Amniotic stem cell (primary cell): Measurements from ENCODE around the gene ASCL4.

Experiments used
- DNase-seq: peaks from one replicate; lab custom pipeline; 2025; lab: John Stamatoyannopoulos, UW

The ASCL4 gene

DNA sequence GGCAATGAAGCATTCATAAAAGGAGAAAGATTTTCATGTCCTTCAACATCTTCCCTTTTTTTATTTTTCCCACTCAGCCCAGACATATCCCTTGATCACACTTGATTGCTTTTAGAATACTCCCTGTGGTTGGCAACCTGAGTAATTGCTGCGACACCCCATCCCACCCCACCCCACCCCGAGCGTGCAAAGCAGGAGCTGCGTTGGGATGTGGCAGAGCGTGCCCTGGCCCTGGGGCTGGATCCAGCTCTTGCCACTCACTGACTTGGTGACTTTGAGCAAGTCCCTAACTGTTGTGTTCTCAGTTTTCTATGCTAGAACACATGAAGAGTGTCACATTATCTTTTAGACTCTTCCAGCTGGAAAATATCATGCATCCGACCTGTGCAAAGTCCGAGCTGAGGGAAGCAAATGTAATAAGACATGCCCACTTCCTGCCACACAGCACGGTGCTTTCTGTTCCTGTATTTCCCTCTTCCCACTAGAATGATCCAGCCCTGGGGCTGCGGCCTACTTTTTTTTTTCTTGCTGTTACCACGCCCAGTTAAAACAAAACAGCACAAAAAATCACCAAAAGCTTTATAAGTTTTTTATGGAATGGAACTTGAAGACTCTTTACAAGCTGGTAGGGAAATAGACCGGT, 4.0 kb downstream of the ASCL4 start:
- no peak for DNase-seq

- DNase-seq = no peak
Measured at GRCh38 chr12:107779077-107779831, 4.8 kb downstream of the ASCL4 start.

- no peak for DNase-seq
Measured at GRCh38 chr12:107780298-107780697, 5.8 kb downstream of the ASCL4 start.

DNA sequence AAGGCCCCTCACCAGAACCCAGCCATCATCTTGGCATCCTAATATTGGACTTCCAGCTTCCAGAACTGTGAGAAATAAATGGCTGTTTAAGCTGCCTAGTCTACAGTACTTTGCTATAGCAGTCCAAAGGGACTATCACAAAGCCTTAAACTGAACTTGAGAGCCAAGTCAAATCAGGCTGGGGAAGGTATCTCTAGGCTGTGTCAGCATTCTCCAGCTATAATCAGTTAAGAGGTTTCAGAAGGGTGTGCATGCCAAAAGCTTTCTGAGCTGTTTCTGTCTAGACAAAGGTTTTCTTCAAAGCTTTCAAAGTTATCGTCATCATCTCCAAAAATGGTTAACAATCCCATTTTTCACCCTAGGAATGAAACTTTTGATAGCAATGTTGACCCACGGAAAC, 7.6 kb downstream of the ASCL4 start:
- DNase-seq = no peak

DNA sequence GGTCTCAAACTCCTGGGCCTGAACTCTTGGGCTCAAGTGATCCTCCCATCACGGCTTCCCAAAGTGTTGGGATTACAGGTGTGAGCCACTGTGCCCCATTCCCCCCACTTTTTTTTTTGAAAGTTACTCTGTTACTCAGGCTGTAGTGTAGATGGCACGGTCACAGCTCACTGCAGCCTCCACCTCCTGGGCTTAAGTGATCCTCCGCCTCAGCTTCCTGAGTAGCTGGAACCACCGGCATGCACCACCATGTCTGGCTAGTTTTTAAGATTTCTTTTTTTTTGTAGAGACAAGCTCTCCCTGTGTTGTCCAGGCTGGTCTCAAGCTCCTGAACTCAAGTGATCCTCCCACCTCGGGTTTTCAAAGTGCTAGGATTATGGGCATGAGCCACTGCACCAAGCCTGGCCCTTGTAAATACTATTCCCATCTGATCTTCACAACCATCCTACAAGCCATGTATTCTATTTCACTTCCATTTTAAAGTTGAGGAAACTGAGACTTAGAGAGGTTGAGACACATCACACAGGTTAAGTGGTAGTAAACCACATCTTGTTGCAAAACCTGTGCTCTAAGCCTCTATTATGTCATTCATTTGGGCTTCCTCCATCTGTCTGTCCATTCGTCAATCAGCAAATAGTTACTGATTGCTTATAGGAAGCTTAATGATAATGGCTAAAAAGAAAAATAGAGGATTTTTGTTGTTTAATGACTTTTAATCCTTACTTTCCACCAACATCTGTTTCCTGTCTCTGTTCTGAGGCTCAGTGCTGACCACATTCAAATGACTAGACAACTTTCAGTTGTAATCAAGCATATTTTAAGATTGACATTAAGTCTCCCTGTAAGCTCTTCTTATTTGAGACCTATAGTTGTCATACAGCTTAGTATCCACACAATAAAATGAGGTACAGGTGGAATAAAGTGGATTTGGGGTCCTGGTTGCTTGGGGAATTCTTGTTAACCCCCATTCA, 9.2 kb downstream of the ASCL4 start:
- DNase-seq = no peak

DNA sequence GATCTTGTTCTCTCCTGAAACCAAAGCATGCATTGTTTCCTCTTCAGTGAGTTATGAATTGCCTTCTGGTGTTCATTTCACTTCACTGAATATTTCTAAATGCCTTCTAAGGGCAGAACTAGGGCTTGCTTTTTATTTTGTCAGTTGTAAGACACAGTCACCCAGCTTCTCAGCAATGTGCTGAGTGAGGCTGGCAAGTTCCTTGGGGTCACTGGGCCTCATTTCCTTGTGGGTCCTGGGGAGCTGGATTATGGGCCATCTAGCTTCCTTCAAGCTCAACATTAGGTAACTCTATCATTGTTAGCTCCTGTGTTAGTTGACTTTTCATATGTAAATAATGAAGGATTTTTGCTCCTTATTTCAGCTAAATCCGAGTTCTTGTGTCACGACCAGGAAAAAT, 13.8 kb downstream of the ASCL4 start:
- no peak for DNase-seq

GRCh38 chr12:107788690-107789458, 14.4 kb downstream of the ASCL4 start:
- no peak for DNase-seq

DNA sequence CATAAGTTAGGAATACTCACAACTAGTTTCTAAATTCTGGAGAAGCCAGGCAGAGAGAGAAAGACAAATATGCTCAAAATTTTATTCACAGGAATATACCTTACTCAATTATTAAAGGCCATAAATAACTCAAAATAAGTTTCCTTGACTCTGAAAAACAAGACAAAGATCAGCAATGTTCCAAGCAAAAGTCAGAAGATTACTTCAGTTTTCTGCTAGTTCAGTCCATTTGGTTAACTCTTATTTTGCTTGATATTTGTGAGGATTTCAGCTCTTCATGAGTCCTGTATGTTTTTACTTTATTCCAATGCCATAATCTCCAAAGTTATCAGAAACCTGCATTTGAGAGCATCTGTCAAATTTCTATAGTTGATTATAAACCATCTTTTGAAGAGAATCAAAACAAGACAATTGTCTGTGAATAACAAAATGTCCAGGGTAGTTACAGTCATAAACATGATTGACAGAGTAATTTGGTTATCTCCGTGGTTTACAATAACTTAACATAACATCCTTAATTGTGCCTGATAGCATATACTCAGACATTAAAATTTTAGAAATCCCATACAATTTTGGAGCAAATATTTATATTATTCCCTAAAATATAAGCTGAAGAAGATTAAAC, 17.1 kb downstream of the ASCL4 start:
- DNase-seq = no peak

DNA sequence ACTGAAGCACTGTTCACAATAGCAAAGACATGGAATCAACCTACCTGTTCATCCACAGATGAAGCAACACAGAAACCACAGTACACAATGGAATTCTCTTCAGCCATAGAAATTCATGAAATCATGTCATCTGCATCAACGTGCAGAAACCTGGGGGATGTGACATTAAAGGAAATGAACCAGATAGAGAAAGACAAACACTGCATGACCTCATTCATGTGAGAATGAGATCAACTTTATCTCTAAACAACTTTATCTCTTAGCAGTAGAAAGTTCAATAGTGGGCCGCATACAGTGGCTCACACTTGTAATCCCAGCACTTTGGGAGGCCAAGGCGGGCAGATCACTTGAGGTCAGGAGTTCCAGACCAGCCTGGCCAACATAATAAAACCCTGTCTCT, 19.9 kb downstream of the ASCL4 start:
- DNase-seq = no peak

DNA sequence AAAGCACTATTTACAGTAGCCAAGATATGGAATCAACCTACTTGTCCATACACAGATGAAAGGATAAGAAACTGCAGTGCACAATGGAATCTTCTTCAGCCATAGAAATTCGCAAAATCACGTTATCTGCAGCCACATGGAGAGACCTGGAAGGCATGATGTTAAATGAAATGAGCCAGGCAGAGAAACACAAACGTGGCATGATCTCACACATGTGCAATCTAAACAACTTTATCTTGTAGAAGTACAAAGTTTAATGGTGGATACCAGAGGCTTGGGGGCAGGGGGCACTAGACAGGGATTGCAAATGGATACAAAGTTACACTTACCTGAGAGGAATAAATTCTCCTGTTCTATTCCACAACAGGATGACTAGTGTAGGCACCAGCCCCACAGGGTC, 24.1 kb downstream of the ASCL4 start:
- DNase-seq = no peak

GRCh38 chr12:107801150-107801549, 26.6 kb downstream of the ASCL4 start:
- no peak for DNase-seq

DNA sequence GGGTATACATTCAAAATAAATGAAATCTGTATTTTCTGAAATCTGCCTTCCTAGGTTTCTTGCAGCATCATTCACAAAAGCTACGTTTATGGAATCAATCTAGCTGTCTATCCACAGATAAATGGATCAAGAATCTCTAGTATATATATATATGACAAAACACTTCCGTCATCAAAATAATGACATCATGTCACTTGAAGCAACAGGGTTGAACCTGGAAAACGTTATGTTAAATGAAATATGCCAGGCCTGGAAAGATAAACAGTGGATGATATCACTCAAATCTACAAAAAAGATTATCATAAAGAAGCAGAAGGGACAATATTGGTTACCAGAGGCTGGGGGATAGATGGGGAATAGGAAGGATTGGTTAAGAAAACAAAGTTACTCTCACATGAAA, 28.6 kb downstream of the ASCL4 start:
- DNase-seq = no peak

DNA sequence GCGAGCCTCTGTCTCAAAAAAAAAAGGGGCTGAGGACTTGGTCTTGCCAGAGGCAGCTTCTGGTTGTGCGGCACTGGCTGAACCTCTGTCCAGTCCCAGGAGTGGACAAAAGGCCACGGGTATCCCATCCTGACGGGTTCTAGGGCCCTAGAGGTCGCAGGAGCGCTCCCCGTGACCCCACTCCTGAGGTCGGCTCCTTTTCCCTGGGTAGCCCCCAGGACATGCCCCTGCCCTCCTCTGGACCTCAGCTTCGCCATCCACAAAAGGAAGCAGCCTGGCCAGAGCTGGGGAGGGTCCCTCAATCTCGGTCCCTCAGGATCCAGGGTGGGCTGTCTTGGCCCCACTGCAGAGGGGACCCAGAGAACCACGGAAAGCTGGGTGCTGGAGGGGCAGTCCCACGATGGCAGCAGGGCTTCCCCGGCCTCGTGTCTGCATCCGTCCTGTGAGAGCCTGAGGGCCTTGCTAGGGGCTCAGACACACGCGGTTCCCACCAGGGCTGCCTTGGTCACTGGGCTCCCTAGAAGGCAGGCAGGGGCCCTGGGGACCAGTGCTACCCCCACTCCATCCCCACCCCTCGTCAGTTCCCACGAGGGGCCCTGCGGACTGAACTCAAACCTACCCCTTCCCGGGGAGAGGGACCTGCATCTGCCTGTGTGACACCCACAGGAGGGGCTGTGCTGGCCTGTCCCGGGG, 31.1 kb downstream of the ASCL4 start:
- DNase-seq = no peak

GRCh38 chr12:107807471-107808150, 33.1 kb downstream of the ASCL4 start:
- DNase-seq = no peak

GRCh38 chr12:107817250-107817649, 42.7 kb downstream of the ASCL4 start:
- no peak for DNase-seq

DNA sequence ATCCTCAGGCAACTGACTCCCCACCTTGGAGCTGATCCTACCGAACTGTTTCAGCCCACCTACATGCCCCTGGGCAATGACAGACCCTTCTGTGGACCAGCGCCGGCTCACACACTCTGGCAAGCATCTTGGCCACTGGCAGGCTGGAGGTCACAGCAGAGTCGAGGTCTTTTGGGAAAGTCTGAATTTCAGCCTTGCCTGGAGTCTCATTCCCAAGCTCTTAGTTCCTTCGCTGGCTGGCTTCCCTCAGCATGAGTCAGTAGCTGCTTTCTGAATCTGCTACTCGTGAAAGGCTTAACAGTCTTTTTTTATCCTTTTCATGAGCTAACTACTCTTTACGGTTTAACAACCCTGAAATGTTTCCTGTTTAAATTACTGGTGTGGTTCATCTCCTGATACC, 44.5 kb downstream of the ASCL4 start:
- peak; percentile 2 for DNase-seq

GRCh38 chr12:107822356-107822755, 47.9 kb downstream of the ASCL4 start:
- no peak for DNase-seq
